ENCODE data around the gene FBRSL1.

FBRSL1 gene

GRCh38 chr12:132511516-132512196 is 21.7 kb downstream of the FBRSL1 start:
- DNase-seq (ENCODE audit: low spot score): no peak

GRCh38 chr12:132512197-132513069 is 22.5 kb downstream of the FBRSL1 start:
- DNase-seq (ENCODE audit: low spot score): no peak

GRCh38 chr12:132513070-132513398 is 23.1 kb downstream of the FBRSL1 start:
- no peak for DNase-seq (ENCODE audit: low spot score)

GRCh38 chr12:132513458-132514135 is 23.6 kb downstream of the FBRSL1 start:
- no peak for DNase-seq (ENCODE audit: low spot score)

GRCh38 chr12:132514216-132514820 is 24.4 kb downstream of the FBRSL1 start:
- DNase-seq (ENCODE audit: low spot score): no peak

- no peak for DNase-seq (ENCODE audit: low spot score)
Measured at GRCh38 chr12:132514838-132515237, 24.9 kb downstream of the FBRSL1 start.

- DNase-seq (ENCODE audit: low spot score): no peak
Measured at GRCh38 chr12:132516095-132517012, 26.4 kb downstream of the FBRSL1 start.

- DNase-seq (ENCODE audit: low spot score): no peak
Measured at GRCh38 chr12:132517013-132517739, 27.2 kb downstream of the FBRSL1 start.

- DNase-seq (ENCODE audit: low spot score): no peak
Measured at GRCh38 chr12:132517740-132518100, 27.8 kb downstream of the FBRSL1 start.

- no peak for DNase-seq (ENCODE audit: low spot score)
Measured at GRCh38 chr12:132518354-132518992, 28.5 kb downstream of the FBRSL1 start.

- no peak for DNase-seq (ENCODE audit: low spot score)
Measured at GRCh38 chr12:132520421-132521199, 30.7 kb downstream of the FBRSL1 start.

GRCh38 chr12:132521200-132521580 is 31.2 kb downstream of the FBRSL1 start:
- no peak for DNase-seq (ENCODE audit: low spot score)

- DNase-seq (ENCODE audit: low spot score): no peak
Measured at GRCh38 chr12:132521712-132522292, 31.9 kb downstream of the FBRSL1 start.

- no peak for DNase-seq (ENCODE audit: low spot score)
Measured at GRCh38 chr12:132522592-132523380, 32.8 kb downstream of the FBRSL1 start.

GRCh38 chr12:132523576-132524331 is 33.8 kb downstream of the FBRSL1 start:
- DNase-seq (ENCODE audit: low spot score): peak; percentile 82

- DNase-seq (ENCODE audit: low spot score): no peak
Measured at GRCh38 chr12:132524405-132524804, 34.5 kb downstream of the FBRSL1 start.

- DNase-seq (ENCODE audit: low spot score): no peak
Measured at GRCh38 chr12:132525011-132525832, 35.3 kb downstream of the FBRSL1 start.

Measured in left forelimb (tissue), 1 donor.